ENCODE results near the gene INSYN2A.

- TF ChIP-seq, protein P1, sequence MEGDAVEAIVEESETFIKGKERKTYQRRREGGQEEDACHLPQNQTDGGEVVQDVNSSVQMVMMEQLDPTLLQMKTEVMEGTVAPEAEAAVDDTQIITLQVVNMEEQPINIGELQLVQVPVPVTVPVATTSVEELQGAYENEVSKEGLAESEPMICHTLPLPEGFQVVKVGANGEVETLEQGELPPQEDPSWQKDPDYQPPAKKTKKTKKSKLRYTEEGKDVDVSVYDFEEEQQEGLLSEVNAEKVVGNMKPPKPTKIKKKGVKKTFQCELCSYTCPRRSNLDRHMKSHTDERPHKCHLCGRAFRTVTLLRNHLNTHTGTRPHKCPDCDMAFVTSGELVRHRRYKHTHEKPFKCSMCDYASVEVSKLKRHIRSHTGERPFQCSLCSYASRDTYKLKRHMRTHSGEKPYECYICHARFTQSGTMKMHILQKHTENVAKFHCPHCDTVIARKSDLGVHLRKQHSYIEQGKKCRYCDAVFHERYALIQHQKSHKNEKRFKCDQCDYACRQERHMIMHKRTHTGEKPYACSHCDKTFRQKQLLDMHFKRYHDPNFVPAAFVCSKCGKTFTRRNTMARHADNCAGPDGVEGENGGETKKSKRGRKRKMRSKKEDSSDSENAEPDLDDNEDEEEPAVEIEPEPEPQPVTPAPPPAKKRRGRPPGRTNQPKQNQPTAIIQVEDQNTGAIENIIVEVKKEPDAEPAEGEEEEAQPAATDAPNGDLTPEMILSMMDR (IDR thresholded peaks at IDR 0.05) = no peak
- TF ChIP-seq SP1 (CRISPR knock-in tag; conservative IDR thresholded peaks at IDR 0.05) (no peak), ZBTB21 (CRISPR knock-in tag; IDR thresholded peaks at IDR 0.05; ENCODE audit: borderline replicate concordance) (no peak), ZNF281 (CRISPR knock-in tag; IDR thresholded peaks at IDR 0.05) (no peak), ZNF232 (CRISPR knock-in tag; IDR thresholded peaks at IDR 0.05) (no peak)
- TF ChIP-seq, protein P2, sequence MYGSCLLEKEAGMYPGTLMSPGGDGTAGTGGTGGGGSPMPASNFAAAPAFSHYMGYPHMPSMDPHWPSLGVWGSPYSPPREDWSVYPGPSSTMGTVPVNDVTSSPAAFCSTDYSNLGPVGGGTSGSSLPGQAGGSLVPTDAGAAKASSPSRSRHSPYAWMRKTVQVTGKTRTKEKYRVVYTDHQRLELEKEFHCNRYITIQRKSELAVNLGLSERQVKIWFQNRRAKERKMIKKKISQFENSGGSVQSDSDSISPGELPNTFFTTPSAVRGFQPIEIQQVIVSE (CRISPR knock-in tag; IDR thresholded peaks at IDR 0.05; ENCODE audit: borderline replicate concordance) = no peak
These were observed 665 bp downstream of the INSYN2A start for GRCh38 chr10:127195571-127196281.
